ENCODE measurements around the gene KIAA0513.

- no peak for TF ChIP-seq CTCF (IDR thresholded peaks at IDR 0.05)
- TF ChIP-seq POLR2A (IDR thresholded peaks at IDR 0.05), result no peak
Observed at GRCh38 chr16:85068746-85069145, 41.2 kb downstream of the KIAA0513 start.

All from thyroid gland (tissue), 4 donors.